GM06990 (cell line): ENCODE data around the gene RAP1GAP2.

ENCODE experiments used
- DNase-seq: peaks from one replicate; pipeline ENCODE4 v3.0.0-alpha.2; 2011; ENCODE audit not compliant: insufficient read length; ENCODE audit errors: extremely low read depth
- H3K27me3 ChIP-seq: replicated peaks from 2 replicates; pipeline ENCODE4 v1.6.0; 2011; ENCODE audit warnings: low read length; ENCODE audit not compliant: control insufficient read depth, insufficient read depth
- H3K36me3 ChIP-seq: 2 replicates; pipeline ENCODE4 v1.5.1; 2011; ENCODE audit warnings: low read length; ENCODE audit not compliant: control insufficient read depth, insufficient read depth
- H3K4me3 ChIP-seq: replicated peaks from 2 replicates; pipeline ENCODE4 v1.5.1; 2011; ENCODE audit warnings: low read depth, mild to moderate bottlenecking, control low read depth, low read length
- TF ChIP-seq, protein P1 (sequence below): IDR thresholded peaks from 2 replicates; pipeline ENCODE4 v1.5.1; 2011; ENCODE audit warnings: low read length, control low read depth, mild to moderate bottlenecking, inconsistent platforms; ENCODE audit not compliant: insufficient read depth, poor library complexity, severe bottlenecking

The RAP1GAP2 gene

DNA sequence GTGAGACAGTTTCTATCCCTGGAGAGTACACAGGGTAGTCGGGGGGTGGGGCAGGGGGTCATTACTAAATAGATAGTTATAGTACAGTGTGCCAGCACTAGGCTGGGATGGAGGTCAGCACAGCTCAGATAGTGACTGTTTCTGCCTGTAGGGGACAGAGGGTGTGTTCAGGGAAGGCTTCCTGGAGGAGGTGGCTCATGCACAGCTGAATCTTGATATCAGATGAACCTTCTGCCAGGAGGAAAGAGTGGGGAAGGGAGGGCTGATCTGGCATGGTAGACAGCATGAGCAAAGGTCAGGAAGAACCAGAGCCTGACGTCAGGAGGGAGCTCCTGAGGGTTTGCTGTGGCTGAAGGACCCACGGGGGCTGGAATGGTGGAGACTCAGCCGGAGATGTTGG lies 210.6 kb downstream of the RAP1GAP2 start:
- Histone ChIP-seq H3K36me3 (no peaks in the 10 kb centered on the region), H3K4me3 (no peak overlapping the region), H3K27me3 (no peaks in the 10 kb centered on the region)
- TF ChIP-seq, protein P1, sequence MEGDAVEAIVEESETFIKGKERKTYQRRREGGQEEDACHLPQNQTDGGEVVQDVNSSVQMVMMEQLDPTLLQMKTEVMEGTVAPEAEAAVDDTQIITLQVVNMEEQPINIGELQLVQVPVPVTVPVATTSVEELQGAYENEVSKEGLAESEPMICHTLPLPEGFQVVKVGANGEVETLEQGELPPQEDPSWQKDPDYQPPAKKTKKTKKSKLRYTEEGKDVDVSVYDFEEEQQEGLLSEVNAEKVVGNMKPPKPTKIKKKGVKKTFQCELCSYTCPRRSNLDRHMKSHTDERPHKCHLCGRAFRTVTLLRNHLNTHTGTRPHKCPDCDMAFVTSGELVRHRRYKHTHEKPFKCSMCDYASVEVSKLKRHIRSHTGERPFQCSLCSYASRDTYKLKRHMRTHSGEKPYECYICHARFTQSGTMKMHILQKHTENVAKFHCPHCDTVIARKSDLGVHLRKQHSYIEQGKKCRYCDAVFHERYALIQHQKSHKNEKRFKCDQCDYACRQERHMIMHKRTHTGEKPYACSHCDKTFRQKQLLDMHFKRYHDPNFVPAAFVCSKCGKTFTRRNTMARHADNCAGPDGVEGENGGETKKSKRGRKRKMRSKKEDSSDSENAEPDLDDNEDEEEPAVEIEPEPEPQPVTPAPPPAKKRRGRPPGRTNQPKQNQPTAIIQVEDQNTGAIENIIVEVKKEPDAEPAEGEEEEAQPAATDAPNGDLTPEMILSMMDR = no peak
- DNase-seq = no peak

- TF ChIP-seq, protein P1 = no peak
- no peaks in the 10 kb centered on the region for H3K36me3 ChIP-seq
- H3K4me3 ChIP-seq = no peak overlapping the region
- H3K27me3 ChIP-seq = no peaks in the 10 kb centered on the region
- no peak for DNase-seq
These were observed 211.4 kb downstream of the RAP1GAP2 start for GRCh38 chr17:3007651-3008121.

GRCh38 chr17:3008336-3009288 lies 212.4 kb downstream of the RAP1GAP2 start:
- no peak overlapping the region for H3K4me3 ChIP-seq
- H3K27me3 ChIP-seq = no peaks in the 10 kb centered on the region
- no peaks in the 10 kb centered on the region for H3K36me3 ChIP-seq
- no peak for DNase-seq
- TF ChIP-seq, protein P1 = no peak

- H3K36me3 ChIP-seq = no peaks in the 10 kb centered on the region
- TF ChIP-seq, protein P1 = no peak
These were observed 213.2 kb downstream of the RAP1GAP2 start for GRCh38 chr17:3009411-3009920.

DNA sequence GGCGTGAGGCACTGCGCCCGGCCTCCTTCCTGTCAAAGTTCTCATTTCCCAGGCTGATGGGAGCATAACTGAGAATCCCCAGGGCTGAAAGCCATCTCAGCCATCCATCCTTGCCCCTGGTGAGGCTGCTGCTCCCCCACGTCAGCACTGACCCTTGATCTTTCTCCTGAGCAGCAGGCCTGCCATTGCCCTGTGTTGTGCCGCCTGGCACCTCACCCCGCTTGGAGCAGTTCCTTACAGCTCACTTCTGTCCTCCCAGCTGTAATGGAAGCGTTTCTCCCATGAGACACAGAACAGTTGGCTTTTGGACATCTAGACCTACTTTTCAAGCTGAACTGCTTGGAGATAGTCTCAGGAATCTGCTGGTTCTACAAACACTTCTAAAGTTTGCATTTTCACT lies 215.7 kb downstream of the RAP1GAP2 start:
- no peaks in the 10 kb centered on the region for H3K36me3 ChIP-seq

More at GRCh38 chr17:3009411-3009920, 213.2 kb downstream of the RAP1GAP2 start:
- Histone ChIP-seq H3K27me3 (no peaks in the 10 kb centered on the region), H3K4me3 (no peak overlapping the region)
- DNase-seq = no peak

More for the DNA sequence above, 215.7 kb downstream of the RAP1GAP2 start:
- H3K4me3 ChIP-seq = no peak overlapping the region
- no peaks in the 10 kb centered on the region for H3K27me3 ChIP-seq
- DNase-seq = no peak
- TF ChIP-seq, protein P1 = no peak
